DOHH2 (cell line): ENCODE measurements around the gene SEPTIN8.
"Not testable (repeated sequence)": the region's sequence is repeated elsewhere in the genome, so short reads cannot be mapped to it uniquely, and the experiment has no call there.

Experiments used
- CTCF ChIP-seq: fragments of 200-600 bp; sonication (generic); IDR thresholded peaks from one replicate; pipeline ENCODE4 v1.5.1; 2014; ENCODE audit warnings: antibody characterized with exemption, mild to moderate bottlenecking, low read depth, low read length; ENCODE audit not compliant: poor library complexity, severe bottlenecking
- EZH2phosphoT487 ChIP-seq: fragments of 200-600 bp; sonication (generic); IDR thresholded peaks from 2 replicates; pipeline ENCODE4 v1.6.1; 2017; ENCODE audit warnings: borderline replicate concordance, mild to moderate bottlenecking, antibody characterized with exemption, low read length, moderate library complexity, mixed read lengths

GRCh38 chr5:132804219-132804618 lies 27.2 kb upstream of the SEPTIN8 start:
- TF ChIP-seq CTCF, EZH2phosphoT487: not testable (repeated sequence)
